SH-SY5Y (cell line): ENCODE results near the gene MRPL37.

Experiments used
- GATA2 ChIP-seq: IDR thresholded peaks from 2 replicates; pipeline ENCODE4 v1.6.1; 2011; ENCODE audit warnings: mild to moderate bottlenecking, low read depth, low read length
- GATA3 ChIP-seq: IDR thresholded peaks from 2 replicates; pipeline ENCODE4 v1.6.1; 2011; ENCODE audit warnings: low read depth, mild to moderate bottlenecking, low read length, moderate library complexity

MRPL37 gene

DNA sequence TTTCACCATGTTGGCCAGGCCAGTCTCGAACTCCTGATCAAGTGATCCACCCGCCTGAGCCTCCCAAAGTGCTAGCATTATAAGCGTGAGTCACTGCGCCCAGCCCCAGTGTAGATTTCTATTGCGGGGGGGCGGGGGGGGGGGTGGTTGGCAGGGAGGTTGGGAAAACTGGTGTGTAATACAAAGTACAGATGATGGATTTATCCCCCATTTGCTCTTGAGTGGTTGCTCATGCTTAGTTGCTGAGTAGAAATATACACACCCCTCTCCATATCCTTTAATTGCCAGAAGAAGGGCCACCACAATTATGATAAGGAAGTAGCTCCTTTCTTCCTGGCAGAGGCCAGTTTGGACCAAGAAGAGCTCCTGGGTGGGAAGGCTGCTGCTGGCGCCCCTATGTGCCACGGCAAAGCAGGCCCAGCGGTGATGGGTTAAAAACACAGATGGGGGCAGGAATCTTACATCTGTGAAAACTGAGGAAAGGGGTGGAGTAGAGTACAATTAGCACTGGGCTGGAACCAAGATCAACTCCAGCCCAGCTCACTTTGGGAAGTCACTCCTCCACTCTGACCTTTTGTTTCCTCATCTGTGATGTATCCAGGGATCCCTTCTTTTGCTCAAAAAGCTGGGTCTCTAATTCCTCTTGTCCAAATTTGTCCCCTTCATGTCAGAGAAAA is 55.2 kb downstream of the MRPL37 start:
- TF ChIP-seq GATA3 = no peak
- TF ChIP-seq GATA2 = no peak

DNA sequence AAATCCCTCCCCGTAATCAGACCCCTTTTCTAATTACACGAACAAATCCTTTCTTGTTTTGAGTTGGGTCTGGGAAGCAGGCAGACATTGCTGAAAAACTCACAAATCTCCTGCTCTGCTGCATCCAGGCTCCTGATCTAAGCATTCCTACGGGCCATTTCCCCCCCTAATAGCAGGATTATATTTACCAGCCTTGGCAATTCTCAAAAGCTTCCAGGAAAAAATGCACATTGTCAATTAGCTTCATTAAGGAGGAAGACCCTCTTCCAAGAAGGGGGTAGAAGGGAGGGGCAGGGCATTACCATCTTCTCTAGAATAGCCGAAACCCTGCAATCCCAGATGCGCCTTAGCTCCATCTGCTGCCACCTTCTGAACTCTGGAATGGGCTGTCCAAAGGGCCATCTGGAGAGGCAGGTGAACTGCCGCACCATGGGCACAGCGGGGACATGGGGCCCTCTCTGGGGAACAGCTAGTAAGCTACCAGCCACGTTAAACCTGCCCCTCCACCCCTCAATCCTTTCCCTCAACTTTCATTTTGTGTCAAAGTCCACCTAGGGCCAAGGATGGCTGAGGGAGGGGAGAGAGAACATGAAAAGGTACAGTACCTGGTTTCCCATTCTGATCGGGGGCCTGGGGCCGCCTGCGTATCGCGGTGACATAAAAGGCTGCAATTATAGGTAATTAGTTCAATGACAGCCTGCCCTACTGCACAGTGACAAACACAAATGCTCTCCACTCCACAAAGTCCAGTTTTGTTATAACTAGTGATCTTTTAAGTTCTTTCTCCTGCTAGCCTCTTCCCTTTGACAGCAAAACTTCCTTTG is 56.8 kb downstream of the MRPL37 start:
- TF ChIP-seq GATA2 = no peak
- TF ChIP-seq GATA3 = no peak

DNA sequence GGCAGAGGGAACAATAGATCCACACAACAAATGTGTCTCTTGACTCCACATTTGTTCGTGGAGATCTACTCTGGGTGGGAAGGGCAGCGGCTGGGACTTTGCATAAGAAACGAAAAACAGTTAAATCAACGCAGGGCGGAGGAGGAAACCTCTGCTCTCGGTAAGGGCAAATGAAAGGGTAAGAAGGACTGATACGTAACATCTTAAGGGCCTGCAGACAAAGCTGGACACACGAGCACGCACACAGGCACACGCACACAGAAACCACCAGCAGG is 57.3 kb downstream of the MRPL37 start:
- TF ChIP-seq GATA2 (no peak), GATA3 (no peak)

DNA sequence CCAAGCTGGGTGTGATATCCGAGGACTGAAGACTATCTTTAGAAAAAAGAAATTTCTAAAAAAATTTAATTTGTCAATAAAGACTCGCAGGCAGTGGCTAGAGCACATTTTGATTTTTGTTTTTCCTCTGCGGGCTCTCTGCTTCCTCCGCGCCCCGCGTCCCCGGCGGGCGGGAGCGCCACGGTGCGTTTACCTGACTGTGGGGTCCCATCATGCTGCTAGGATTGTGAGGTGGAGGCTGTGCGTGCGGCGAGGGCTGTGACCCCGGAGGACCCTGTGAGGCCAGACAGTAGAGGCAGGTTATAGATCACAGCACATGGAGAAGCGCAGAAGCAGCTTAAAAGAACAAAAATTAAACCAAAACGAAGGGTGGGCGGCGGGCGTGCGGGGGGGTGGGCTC is 57.9 kb downstream of the MRPL37 start:
- TF ChIP-seq GATA2 (no peak), GATA3 (no peak)

DNA sequence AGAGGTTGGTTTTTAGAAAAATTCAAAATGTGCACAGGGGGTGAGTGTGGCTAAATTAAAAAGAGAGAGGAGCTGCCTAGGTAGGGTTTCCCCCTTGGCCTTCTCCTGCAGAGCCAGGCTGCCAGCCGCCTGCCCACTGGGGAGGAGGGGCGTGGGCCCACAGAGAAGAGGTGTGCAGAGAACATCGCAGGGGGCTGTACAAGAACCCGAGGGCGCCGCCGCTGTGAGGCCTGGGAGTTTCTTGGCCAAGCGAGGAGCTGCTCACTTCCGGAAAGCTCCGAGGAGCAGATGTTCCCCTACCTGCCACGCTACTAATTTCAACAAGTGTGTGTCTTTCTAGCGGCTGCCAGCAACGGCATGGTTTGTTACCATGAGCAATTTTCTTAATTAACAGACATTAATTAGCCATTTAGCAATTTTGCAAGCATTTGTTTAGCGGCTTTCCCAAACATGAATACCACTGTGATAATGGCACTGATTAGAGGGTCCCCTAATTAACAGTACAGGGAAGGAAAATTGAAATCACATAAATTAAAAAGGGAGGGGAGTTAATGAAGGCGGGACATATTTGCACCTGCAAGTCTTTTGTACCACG is 59.7 kb downstream of the MRPL37 start:
- no peak for TF ChIP-seq GATA3
- TF ChIP-seq GATA2 = no peak

DNA sequence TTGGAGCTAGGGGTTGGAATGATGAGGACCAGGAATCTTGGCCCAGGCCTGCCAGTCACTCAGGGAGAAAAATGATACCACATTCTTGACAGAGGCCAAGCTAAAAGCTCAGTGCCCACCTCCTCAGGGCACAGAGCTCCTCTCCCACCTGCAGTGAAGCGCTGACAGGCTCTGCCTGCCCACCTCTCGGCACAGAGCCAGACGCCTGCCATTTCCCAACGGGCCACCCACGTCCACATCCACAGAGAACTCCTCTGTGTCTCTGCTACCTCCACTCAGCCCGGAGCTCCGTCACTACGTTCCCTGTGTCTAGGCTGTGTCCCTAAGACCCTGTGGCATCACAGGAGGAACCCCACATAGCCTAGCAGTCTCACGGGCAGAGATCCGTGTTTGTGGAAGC is 60.8 kb downstream of the MRPL37 start:
- TF ChIP-seq GATA3 (no peak), GATA2 (no peak)

DNA sequence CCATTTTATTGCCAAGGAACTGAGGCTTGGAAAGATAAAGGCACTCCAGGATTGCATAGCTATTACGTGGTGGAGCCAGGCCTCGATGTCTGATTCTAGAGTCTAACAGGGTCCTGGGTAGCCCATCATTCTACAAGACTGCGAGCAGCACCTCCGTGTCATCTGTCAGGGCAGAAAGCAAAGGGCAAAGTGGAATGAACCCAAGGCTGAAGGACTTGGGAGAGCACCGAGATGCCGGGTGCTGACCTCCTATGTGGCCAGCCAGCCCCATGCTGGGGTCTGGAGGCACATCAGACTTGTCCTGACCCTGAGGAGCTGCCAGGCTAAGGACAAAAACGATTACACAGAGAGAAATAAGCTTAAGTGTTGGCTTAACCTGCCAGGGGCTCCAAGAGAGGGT is 62.3 kb downstream of the MRPL37 start:
- TF ChIP-seq GATA2 (no peak), GATA3 (no peak)

DNA sequence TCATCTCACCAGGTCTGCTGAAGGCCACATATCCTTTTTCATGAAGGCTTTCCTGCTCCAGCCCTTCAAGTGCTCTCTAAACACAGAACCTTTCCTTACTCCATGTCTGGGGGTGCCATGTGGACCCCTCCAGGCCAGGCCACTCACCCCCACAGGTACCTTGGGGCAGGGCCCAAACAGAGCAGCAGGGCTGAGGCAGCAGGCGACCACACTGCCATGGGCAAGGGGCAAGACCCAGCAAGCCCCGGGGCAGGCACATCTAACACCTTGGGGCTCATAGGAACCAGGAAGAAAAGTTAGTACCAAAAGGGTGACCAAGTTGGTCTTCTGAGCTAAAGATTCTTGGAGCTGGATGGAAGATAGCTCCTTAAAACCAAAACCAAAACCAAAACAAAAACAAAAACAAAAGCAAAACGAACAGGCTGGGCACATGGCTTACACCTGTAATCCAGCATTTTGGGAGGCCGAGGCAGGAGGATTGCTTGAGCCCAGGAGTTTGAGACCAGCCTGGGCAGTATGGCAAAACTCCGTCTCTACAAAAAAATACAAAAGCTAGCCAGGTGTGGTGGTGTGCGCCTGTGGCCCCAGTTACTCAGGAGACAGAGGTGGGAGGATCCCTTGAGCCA is 63.7 kb downstream of the MRPL37 start:
- TF ChIP-seq GATA3 (no peak), GATA2 (no peak)

DNA sequence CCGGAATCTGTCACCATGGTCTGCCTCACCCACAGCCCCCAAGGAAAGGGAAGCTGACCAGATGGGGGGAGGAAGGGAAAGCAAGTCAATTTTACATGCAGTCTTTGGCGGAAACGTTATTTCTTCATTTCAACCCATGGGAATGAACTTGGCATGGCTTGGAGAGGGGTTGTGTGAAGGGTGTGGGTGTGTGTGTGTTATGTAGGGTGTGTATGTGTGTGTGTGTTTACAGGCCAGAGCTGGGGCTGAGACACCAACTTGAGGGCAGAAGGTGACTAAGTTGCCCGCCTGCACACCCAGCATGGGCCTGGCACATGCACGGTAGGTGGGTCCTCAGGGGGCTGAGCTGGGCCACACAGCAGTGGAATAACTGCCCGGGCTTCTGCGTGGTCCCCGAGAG is 65.2 kb downstream of the MRPL37 start:
- TF ChIP-seq GATA2 = no peak
- TF ChIP-seq GATA3 = no peak

DNA sequence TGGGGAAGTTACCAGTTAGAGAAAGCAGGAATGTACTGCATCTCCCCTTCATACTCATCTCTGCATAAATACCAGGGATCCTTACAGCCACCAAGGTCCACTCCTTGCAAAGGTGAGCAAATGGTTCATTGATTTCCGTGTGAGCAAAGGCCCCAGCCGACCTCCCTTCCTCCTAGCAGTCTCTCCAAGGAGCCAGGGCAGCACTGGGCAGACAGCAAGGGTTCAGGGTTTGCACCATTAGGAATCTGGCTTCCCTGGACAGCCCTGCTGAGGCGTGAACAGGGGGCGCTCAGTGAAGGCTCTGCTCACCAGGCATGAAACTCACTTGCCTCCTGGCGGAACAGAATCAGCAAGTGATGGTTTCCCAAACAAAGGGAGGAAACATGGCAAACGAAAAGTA is 65.7 kb downstream of the MRPL37 start:
- TF ChIP-seq GATA2 = no peak
- TF ChIP-seq GATA3 = no peak

DNA sequence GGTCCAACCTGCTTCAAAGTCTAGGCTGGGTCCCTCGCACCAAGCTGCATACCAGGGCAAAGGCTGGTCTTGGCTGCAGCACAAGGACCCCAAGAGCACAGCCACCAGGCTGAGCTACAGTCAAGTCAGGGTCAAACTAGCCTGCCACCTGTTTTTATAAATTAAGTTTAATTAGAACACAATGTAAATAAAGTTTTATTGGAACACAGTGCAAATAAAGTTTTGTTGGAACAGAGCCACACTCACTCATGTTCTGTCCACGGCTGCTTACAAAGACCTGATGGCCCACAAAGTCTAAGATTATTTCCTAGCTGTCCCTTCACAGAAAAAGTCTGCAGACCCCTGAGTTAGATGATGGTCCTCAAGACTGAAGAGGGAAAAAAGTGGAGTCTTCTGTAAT is 66.2 kb downstream of the MRPL37 start:
- TF ChIP-seq GATA3 (no peak), GATA2 (no peak)

DNA sequence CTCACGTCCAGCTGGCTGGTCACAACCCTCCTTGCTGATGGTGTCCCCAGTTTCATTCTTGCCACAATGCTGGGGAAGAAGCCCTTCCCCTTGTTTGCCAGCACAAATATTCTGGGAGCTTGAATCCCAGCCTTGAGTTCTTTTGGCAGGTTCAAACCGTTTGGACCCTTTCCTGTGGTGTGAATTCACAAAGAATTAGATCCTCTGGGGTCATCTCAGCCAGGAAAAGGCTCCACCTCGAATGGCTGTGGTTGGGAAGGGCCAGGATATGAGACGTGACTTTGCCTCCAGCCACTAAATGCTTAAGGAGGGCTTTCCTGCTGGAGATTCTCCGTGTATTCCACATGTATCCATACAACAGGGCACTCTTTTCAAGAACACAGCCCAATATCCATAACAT is 66.9 kb downstream of the MRPL37 start:
- no peak for TF ChIP-seq GATA2
- TF ChIP-seq GATA3 = no peak
